NCI-H1417 treated with DMSO at 0.1 percent for 48 hours (cell line): ENCODE measurements around the gene TSEN54.

Source experiments
- DNase-seq: peaks from one replicate; lab custom pipeline; 2025; lab: John Stamatoyannopoulos, UW

The TSEN54 gene

DNA sequence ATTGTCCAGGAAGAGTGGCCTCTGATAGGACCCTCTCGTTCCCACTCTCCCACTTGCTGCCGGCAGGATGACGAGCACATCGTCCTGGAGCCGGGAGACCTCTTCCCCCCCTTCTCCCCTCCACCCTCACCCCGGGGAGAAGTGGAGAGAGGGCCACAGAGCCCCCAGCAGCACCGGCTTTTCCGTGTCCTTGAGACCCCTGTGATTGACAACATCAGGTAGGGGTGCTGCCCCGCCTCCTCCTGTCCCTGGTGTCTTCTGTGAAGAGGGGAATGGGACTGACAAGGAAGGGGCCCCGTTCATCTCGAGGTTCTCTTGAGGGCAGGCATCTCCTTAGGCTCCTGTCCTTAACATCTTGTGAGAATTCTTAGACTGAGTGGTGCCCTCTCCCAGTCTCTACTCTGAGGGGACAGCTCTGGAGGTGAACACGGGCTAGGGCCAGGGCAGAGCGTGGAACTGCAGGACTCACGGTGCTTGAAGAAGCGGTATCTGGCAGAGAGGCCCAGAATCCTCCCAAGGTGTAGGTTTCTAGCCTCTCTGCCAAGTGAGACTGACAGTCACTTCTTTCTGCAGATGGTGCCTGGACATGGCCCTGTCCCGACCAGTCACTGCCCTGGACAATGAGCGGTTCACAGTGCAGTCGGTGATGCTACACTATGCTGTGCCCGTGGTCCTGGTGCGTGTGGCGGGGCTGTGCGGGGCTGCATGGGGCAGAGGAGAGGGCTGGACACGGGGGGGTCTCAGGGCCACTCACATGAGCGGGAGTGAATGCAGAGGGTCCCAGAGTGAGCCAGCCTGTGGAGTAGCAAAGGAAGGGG, 27.4 kb upstream of the TSEN54 start:
- no peak for DNase-seq

GRCh38 chr17:75489511-75489955, 26.8 kb upstream of the TSEN54 start:
- DNase-seq, result no peak

- no peak for DNase-seq
Observed at GRCh38 chr17:75490173-75490743, 26.1 kb upstream of the TSEN54 start.

- no peak for DNase-seq
Observed at GRCh38 chr17:75490953-75491649, 25.2 kb upstream of the TSEN54 start.

DNA sequence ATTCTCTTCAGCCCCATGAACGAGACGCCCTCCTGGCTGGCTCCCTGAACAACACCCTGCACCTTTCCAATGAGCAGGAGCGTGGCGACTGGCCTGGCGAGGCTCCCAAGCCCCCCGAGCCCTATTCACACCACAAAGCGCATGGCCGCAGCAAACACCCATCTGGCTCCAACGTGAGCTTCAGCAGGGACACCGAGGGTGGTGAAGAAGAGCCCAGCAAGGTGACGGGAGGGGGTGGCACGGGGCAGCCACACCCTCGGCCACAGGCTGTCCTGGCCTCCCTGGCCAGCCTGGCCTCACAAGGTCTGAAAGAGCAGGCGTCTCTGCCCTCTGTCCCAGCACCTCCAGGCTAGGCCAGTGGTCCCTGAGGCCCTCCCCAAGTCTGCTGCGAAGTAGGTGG, 24.6 kb upstream of the TSEN54 start:
- no peak for DNase-seq

DNA sequence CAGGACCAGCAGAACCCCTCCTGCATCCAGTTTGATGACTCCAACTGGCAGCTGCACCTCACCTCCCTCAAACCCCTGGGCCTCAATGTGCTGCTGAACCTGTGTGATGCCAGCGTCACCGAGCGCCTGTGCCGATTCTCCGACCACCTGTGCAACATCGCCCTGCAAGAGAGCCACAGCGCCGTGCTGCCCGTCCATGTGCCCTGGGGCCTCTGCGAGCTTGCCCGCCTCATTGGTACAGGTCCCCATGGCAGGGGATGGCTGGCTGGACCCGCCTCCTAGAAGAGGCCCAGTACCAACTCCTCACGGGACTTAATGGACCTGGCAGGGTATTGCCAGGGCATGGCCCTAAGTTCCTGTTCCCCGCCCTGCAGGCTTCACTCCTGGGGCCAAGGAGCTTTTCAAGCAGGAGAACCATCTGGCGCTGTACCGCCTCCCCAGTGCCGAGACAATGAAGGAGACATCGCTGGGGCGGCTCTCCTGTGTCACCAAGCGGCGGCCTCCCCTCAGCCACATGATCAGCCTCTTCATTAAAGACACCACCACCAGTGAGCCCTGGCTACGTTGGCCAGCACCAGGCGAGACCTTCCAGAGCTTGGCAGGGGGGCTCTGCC, 23.7 kb upstream of the TSEN54 start:
- DNase-seq, result no peak

DNA sequence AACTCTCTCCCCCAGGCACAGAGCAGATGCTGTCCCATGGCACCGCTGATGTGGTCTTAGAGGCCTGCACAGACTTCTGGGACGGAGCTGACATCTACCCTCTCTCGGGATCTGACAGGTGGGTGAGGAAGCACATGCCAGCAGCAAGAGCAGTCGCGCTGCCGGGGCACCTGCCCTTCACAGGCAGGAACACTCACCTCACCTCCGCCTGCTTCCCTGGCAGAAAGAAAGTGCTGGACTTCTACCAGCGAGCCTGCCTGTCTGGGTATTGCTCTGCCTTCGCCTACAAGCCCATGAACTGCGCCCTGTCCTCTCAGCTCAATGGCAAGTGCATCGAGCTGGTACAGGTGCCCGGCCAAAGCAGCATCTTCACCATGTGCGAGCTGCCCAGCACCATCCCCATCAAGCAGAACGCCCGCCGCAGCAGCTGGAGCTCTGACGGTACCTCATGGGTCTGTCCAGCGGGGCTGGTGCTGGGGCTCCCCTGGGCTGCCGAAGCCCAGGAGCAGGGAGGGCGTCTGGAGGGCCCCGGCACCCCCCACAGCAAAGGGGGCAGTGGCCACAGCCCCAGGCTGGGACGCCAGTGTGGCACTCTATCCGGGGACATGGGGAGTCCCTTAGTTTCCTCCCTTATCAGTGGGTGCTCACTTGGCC, 22.7 kb upstream of the TSEN54 start:
- DNase-seq, result no peak

DNA sequence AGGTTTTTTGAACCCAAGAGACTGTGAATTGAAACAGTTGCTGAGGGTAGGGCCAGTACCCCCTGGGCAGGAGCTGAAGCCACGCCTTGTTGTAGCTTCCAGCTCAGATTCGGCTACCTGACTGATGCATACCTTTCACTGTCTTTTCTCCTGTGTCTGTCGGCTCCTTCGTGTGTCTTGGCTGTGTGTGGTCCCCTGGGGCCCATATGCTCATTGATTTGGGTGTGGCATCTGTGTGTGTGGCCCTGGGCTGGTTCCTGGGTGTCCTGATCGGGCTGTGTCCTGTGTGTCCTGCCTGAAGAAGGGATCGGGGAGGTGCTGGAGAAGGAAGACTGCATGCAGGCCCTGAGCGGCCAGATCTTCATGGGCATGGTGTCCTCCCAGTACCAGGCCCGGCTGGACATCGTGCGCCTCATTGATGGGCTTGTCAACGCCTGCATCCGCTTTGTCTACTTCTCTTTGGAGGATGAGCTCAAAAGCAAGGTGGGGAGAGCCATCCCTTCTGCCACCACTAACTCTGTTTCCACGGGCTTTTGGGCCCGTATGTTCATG, 21.9 kb upstream of the TSEN54 start:
- no peak for DNase-seq

DNA sequence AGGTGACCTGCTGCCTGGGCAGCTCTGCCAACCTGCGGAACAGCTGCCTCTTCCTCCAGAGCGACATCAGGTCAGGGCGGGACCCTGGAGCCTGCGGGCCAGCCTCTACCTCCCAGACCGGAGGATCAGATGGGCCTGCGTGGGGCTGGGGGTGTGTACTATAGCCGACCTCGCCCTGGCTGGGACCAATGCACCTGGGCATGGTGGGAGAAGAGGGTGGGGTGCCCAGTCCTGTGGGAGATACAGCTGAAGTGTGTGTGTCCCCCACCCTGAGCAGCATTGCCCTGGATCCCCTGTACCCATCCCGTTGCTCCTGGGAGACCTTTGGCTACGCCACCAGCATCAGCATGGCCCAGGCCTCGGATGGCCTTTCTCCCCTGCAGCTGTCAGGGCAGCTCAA, 20.3 kb upstream of the TSEN54 start:
- DNase-seq, result no peak

DNA sequence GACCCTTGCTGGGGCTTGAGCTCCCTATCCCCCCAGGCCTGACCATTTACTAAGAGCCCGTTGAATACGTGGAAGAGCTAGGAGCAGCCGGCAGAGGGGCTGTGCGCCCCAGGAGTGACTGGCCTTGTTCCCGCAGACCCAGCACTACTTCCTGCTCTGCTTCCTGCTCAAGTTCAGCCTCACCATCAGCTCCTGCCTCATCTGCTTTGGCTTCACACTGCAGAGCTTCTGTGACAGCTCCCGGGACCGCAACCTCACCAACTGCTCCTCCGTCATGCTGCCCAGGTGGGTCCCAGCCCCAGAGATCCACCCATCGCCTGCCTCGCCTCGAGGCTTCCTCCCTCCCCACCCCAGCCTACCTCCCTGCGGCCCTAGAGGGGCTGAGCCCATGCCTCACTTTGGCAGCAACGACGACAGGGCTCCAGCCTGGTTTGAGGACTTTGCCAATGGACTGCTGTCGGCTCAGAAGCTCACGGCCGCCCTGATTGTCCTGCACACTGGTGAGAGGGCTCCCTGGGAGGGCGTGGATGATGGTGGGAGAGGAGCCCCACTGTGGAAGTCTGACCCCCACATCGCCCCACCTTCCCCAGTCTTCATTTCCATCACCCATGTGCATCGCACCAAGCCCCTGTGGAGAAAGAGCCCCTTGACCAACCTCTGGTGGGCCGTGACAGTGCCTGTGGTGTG, 18.1 kb upstream of the TSEN54 start:
- no peak for DNase-seq

DNA sequence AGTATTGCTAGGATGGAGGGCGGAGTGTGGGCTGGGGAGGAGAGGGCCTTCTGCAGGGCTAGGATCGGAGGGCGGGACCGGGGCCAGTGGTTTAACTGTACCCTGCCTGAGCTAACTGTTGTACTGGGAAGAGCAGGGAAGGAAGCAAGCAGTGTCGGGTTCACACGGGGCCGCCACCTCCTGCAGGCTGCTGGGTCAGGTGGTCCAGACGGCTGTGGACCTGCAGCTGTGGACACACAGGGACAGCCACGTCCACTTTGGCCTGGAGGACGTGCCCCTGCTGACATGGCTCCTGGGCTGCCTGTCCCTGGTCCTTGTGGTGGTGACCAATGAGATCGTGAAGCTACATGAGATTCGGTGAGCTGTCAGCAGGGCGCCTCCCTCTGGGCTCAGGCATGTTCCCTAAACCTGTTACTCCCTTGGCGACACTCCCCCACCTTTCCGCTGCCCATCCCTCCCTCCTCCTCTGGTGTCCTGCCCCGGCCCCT, 17.6 kb upstream of the TSEN54 start:
- DNase-seq, result no peak

- no peak for DNase-seq
Observed at GRCh38 chr17:75499313-75500022, 16.9 kb upstream of the TSEN54 start.

GRCh38 chr17:75500419-75501216, 15.7 kb upstream of the TSEN54 start:
- DNase-seq, result no peak

DNA sequence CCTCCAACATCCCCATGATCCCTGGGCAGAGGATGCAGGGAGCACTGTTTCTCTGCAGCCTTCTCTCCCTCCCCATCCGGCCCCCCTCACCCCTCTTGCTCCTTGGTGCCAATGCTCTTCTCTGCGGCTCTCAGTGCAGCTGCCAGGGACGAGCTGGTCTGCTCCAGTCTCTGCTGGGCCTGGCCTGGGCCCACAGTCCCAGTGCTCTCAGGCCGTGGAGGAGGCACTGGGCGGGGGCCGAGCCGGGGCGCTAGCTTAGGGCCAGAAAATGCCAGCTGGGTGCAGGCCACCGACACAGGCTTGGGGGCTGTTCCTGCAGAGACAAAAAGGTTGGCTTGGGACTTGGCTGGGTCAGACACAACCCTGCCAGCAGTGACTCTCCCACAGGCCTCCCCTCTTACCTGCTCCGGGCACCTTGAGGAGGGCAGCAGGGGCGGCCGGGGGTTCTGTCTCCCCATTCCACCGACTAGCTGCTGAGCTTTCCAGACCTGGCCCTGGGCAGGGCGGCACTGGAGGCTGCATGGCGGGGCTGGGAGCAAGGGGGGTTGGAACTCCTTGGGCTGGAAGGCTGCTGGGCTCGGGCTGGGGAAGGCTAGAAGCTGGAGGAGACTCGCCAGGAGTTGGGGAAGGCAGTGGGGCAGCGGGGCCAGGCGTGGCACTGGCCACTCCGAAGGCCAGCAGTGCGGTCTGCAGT, 14.8 kb upstream of the TSEN54 start:
- DNase-seq, result no peak

DNA sequence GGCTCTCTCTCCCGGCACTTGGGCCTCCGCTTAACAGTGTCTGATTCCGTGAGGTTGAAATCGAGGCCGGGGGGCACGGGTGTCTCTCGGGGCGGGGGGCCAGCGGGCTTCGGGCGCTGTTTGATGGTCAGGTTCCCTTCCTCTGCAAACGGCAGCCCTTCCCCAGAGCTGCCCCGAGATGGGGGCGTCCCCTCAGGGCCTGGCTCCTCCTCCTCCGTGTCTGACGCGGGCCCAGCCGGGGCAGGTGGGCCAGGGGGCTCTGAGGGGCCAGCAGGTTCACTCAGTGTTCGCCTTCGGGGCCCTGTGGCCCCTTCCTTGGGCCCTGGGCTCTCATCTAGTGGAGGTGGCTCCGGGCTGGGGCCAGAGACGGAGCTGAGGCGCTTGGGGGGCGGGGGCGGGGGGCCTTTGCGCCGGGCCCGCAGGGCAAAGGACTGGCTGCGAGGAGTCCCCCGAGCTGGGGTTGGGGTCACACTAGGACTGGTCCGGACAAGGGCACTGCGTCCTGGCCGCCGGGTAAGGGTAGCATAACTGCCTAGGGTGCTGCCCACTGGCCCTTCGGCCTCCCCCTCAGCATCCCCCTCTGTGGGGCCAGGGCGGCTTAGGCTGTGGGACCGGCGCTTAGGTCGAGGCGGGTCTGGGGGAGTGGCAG, 14.1 kb upstream of the TSEN54 start:
- DNase-seq, result no peak

GRCh38 chr17:75502721-75503329, 13.5 kb upstream of the TSEN54 start:
- DNase-seq, result no peak

DNA sequence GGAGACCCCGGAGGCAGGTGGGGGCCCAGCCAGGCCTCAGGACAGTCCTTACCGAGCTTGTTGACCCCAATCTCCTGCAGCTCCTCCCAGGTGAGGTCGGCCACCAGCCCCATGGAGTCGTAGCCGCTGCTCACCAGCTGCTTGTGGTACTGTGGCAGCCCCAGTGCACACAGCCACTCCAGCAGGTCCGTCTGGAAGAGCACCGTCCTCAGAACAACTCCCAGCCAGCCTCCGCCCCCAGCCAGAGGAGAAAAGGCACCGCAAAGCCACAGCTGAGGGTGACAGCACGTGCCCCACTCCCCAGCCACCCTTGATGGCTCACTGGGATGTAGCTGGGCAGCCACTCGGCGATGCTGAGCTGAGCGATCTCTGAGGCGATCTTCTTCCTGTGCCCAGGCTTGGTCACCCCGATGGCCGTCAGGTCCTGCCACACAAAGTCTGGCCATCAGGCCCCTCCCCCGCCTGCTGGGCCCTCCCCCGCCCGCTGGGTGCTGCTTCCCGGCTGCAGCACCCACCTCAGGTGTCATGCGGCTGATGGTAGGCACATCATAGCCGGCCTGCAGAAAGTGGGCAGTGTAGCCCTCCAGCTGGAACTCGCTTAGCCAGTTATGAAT, 12.9 kb upstream of the TSEN54 start:
- DNase-seq, result no peak

GRCh38 chr17:75503976-75504346, 12.4 kb upstream of the TSEN54 start:
- DNase-seq, result no peak
